Measurements from ENCODE around the gene CDH16. TPM values are rescaled to one million over a fixed set of nuclear protein-coding genes. Genes with fewer than 3 reads are reported as not detected.

CDH16 gene
- total RNA-seq, 1 donor from 2014 or later = 0.33 TPM

DNA sequence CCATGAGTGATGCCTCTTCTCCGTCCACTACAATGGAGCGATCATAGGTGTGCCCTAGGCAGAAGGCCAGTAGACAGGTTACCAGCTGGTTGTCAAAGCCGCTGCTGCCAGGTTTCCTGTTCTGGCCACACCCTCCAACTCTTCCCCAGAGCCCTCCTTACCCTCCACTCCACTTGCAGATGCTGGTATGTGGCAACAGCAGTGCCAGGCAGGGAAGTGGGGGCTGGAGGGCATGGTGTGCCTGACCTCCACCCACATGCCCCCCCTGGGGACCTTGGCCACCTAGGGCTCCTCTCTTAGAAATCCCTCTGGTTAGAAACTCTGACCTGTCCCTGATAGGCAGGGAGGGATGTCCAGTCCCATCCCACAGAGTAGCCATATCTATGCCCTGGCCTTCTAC lies 5.2 kb upstream of the CDH16 start:
- Histone ChIP-seq H3K36me3 (ENCODE audit: control insufficient read depth, insufficient read depth, low read length) (no peaks in the 10 kb centered on the region), H3K4me3 (ENCODE audit: low read depth, low read length) (no peak overlapping the region), H3K27me3 (ENCODE audit: control insufficient read depth, insufficient read depth, low read length) (no peaks in the 10 kb centered on the region)
- no peak for TF ChIP-seq CTCF (IDR thresholded peaks at IDR 0.05; ENCODE audit: insufficient read depth, low read length, poor library complexity, severe bottlenecking)
- DNase-seq (ENCODE audit: low read depth) = no peak

DNA sequence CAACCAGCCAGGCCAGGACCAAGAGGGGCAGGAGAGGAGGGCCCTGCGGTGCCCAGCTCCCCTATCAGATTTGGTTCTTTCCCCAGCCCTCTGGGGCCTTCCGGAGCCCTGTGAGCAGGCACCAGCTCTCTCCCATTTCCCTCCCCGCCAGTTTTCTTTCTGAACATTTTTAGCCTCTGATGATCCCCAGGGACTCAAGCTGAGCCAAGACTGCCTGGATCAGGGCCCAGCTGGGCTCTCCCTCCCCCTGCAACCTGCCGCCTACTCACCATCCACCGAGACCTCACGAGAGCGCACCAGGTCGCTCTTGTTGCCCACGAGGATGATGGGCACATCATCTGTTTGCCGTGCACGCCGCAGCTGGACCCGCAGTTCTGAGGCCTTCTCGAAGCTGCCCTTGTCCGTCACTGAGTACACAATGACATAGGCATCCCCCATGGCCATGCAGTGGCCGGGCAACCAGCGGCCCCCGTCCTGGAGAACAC lies 4.6 kb upstream of the CDH16 start:
- Histone ChIP-seq H3K27me3 (ENCODE audit: control insufficient read depth, insufficient read depth, low read length) (no peaks in the 10 kb centered on the region), H3K36me3 (ENCODE audit: control insufficient read depth, insufficient read depth, low read length) (no peaks in the 10 kb centered on the region), H3K4me3 (ENCODE audit: low read depth, low read length) (no peak overlapping the region)
- TF ChIP-seq CTCF (IDR thresholded peaks at IDR 0.05; ENCODE audit: insufficient read depth, low read length, poor library complexity, severe bottlenecking) = no peak
- no peak for DNase-seq (ENCODE audit: low read depth)

- no peak for DNase-seq (ENCODE audit: low read depth)
- no peaks in the 10 kb centered on the region for H3K27me3 ChIP-seq (ENCODE audit: control insufficient read depth, insufficient read depth, low read length)
- no peaks in the 10 kb centered on the region for H3K36me3 ChIP-seq (ENCODE audit: control insufficient read depth, insufficient read depth, low read length)
- H3K4me3 ChIP-seq (ENCODE audit: low read depth, low read length) = no peak overlapping the region
- TF ChIP-seq CTCF (IDR thresholded peaks at IDR 0.05; ENCODE audit: insufficient read depth, low read length, poor library complexity, severe bottlenecking) = no peak
These were observed 3.2 kb upstream of the CDH16 start for GRCh38 chr16:66921729-66922450.

DNA sequence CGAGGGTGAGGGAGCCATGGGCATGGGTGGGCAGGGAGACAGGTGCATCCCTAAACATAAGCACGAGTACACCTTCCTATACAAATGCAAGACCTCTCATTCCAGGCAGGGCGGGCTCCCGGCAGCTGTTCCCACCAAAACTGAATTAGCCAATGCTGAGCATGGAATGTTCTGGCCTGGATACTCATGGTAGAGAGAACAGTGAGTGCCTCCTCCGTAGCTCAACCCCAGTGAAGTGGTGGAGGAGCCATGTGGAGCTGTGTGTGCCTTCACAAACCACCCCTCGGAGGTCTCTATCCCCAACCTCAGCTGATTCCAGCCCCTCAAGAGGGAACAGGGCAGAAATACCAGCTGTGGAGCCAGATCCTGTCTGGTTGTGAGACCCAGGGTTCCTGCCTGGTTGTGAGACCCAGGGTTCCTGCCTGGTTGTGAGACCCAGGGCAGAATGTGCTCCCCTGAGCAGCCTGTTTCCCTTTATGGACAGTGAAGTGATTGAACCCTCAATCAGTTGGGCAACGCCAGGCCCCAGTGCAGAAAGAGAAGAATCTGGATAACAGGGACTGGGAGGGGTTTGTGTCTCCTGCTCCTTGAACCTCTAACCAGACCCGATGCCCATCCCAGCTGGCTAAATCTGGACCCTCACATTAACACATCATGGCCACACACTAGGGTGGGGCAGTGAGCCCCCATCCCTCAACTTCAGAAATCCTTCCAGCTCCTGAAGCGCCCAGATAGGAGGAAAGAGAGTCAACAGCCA lies 2.4 kb upstream of the CDH16 start:
- no peaks in the 10 kb centered on the region for H3K36me3 ChIP-seq (ENCODE audit: control insufficient read depth, insufficient read depth, low read length)
- H3K4me3 ChIP-seq (ENCODE audit: low read depth, low read length) = no peak overlapping the region
- no peak for TF ChIP-seq CTCF (IDR thresholded peaks at IDR 0.05; ENCODE audit: insufficient read depth, low read length, poor library complexity, severe bottlenecking)
- H3K27me3 ChIP-seq (ENCODE audit: control insufficient read depth, insufficient read depth, low read length) = no peaks in the 10 kb centered on the region
- no peak for DNase-seq (ENCODE audit: low read depth)

DNA sequence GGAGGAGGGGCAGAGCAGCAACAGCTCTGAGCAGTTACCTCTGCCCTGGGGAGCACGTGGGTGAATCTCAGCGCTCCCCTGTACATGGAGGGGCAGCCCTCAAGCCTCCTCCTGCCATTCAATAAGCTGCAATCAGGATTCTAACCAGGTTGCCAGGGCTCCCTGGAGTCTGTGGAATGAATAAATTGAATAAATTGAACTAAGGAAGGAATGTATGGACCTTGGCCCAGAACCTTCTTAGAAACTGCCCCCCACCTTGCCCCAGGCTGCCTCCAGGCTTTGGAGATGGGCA lies 1.6 kb upstream of the CDH16 start:
- no peak for TF ChIP-seq CTCF (IDR thresholded peaks at IDR 0.05; ENCODE audit: insufficient read depth, low read length, poor library complexity, severe bottlenecking)
- H3K27me3 ChIP-seq (ENCODE audit: control insufficient read depth, insufficient read depth, low read length) = no peaks in the 10 kb centered on the region
- no peaks in the 10 kb centered on the region for H3K36me3 ChIP-seq (ENCODE audit: control insufficient read depth, insufficient read depth, low read length)
- H3K4me3 ChIP-seq (ENCODE audit: low read depth, low read length) = no peak overlapping the region
- DNase-seq (ENCODE audit: low read depth) = no peak
